OCI-LY7 (cell line): ENCODE data around the gene NMUR2.

Experiments
- EZH2phosphoT487 ChIP-seq: fragments of 200-600 bp; sonication (generic); IDR thresholded peaks from 2 replicates; pipeline ENCODE4 v1.6.1; 2018; ENCODE audit warnings: low read depth, borderline replicate concordance, mild to moderate bottlenecking, mixed run types, antibody characterized with exemption, low read length, moderate library complexity, mixed read lengths
- TF ChIP-seq, protein P1 (sequence below): fragments of 200-600 bp; sonication (generic); conservative IDR thresholded peaks from 2 replicates; pipeline ENCODE4 v1.5.1; 2014; ENCODE audit warnings: mild to moderate bottlenecking, antibody characterized with exemption, low read length, moderate library complexity, mixed read lengths

DNA sequence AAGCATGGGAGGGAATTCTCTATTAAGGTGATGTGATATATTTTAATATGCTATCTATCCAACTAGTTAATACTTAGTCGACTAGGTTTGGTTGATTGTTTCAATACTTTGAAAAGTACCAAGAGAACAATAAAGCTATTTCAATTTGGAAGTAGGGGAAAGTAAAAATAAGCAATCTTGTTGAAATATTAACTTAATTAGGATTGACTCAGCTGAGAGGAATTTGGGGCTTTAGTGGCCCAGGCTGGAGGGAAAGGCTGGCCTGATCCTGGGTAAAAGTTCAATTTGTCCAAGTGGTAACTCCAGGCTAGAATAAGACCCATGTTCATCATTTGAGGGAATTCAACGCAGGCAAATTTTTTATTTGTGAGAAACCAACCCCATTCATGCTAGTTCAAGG is 48.6 kb downstream of the NMUR2 start:
- TF ChIP-seq, protein P1, sequence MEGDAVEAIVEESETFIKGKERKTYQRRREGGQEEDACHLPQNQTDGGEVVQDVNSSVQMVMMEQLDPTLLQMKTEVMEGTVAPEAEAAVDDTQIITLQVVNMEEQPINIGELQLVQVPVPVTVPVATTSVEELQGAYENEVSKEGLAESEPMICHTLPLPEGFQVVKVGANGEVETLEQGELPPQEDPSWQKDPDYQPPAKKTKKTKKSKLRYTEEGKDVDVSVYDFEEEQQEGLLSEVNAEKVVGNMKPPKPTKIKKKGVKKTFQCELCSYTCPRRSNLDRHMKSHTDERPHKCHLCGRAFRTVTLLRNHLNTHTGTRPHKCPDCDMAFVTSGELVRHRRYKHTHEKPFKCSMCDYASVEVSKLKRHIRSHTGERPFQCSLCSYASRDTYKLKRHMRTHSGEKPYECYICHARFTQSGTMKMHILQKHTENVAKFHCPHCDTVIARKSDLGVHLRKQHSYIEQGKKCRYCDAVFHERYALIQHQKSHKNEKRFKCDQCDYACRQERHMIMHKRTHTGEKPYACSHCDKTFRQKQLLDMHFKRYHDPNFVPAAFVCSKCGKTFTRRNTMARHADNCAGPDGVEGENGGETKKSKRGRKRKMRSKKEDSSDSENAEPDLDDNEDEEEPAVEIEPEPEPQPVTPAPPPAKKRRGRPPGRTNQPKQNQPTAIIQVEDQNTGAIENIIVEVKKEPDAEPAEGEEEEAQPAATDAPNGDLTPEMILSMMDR, result no peak
- no peak for TF ChIP-seq EZH2phosphoT487
